Neural progenitor cell (in vitro differentiated cells): Measurements from ENCODE around the gene PHACTR1.
A peak's percentile ranks its signal among the peaks of the same experiment; 100 is the strongest.

Source experiments
- CTCF ChIP-seq: fragments of 200-600 bp; sonication (generic); IDR thresholded peaks from 2 replicates; pipeline ENCODE4 v1.5.1; 2017; ENCODE audit warnings: antibody characterized with exemption, mild to moderate bottlenecking
- EZH2 ChIP-seq: fragments of 200-600 bp; sonication (generic); IDR thresholded peaks from 2 replicates; pipeline ENCODE4 v1.6.1; 2017; ENCODE audit warnings: antibody characterized with exemption, mild to moderate bottlenecking, moderate library complexity
- EZH2phosphoT487 ChIP-seq: fragments of 200-600 bp; sonication (generic); IDR thresholded peaks from 2 replicates; pipeline ENCODE4 v1.6.1; 2017; ENCODE audit warnings: antibody characterized with exemption

GRCh38 chr6:12899046-12899833, 182.7 kb downstream of the PHACTR1 start:
- TF ChIP-seq CTCF (peak; percentile 22), EZH2 (no peak), EZH2phosphoT487 (no peak)
